Endodermal cell (in vitro differentiated cells): Measurements from ENCODE around the gene RUBCNL. TPM values are rescaled to one million over a fixed set of nuclear protein-coding genes. Genes with fewer than 3 reads are reported as not detected.

Source experiments
- DNase-seq: peaks from one replicate; pipeline ENCODE4 v3.0.0-alpha.2; 2017
- H3K27ac ChIP-seq: 2 replicates; pipeline ENCODE4 v1.5.1; 2013; ENCODE audit warnings: mild to moderate bottlenecking, low read depth, low read length, moderate library complexity
- H3K27me3 ChIP-seq: 2 replicates; pipeline ENCODE4 v1.6.1; 2013; ENCODE audit warnings: mild to moderate bottlenecking, low read length, moderate library complexity; ENCODE audit not compliant: insufficient read depth, control insufficient read depth, poor library complexity, severe bottlenecking
- H3K36me3 ChIP-seq: 2 replicates; pipeline ENCODE4 v1.7.0; 2013; ENCODE audit warnings: mild to moderate bottlenecking, low read length, moderate library complexity; ENCODE audit not compliant: control insufficient read depth, insufficient read depth
- H3K4me1 ChIP-seq: one replicate; pipeline ENCODE4 v1.7.0; 2013; ENCODE audit warnings: low read length; ENCODE audit not compliant: control insufficient read depth, insufficient read depth
- H3K4me3 ChIP-seq: 2 replicates; pipeline ENCODE4 v1.5.1; 2013; ENCODE audit warnings: mild to moderate bottlenecking, low read length, moderate library complexity
- H3K9ac ChIP-seq: 2 replicates; pipeline ENCODE4 v1.6.1; 2013; ENCODE audit warnings: mild to moderate bottlenecking, low read length, moderate library complexity; ENCODE audit not compliant: poor library complexity, severe bottlenecking; ENCODE audit errors: extremely low read depth
- H3K9me3 ChIP-seq: 2 replicates; pipeline ENCODE4 v1.6.1; 2013; ENCODE audit warnings: mild to moderate bottlenecking, low read length, moderate library complexity; ENCODE audit not compliant: control insufficient read depth
- H3K27ac Mint-ChIP-seq: 2 replicates; pipeline ENCODE4 v1.8.0; 2020; ENCODE audit warnings: mixed read lengths
- H3K27me3 Mint-ChIP-seq: 2 replicates; pipeline ENCODE4 v1.8.0; 2021; ENCODE audit warnings: mild to moderate bottlenecking, mixed read lengths; ENCODE audit not compliant: insufficient read depth
- H3K36me3 Mint-ChIP-seq: 2 replicates; pipeline ENCODE4 v1.8.0; 2020; ENCODE audit warnings: low read depth, mixed read lengths
- H3K4me1 Mint-ChIP-seq: 2 replicates; pipeline ENCODE4 v1.8.0; 2020; ENCODE audit warnings: mixed read lengths
- H3K4me3 Mint-ChIP-seq: 2 replicates; pipeline ENCODE4 v1.8.0; 2020; ENCODE audit warnings: mild to moderate bottlenecking, moderate library complexity, mixed read lengths
- H3K9me3 Mint-ChIP-seq: 2 replicates; pipeline ENCODE4 v1.8.0; 2020; ENCODE audit warnings: mild to moderate bottlenecking, mixed read lengths
- CTCF ChIP-seq: fragments of 200-600 bp; sonication (generic); conservative IDR thresholded peaks from 2 replicates; pipeline ENCODE4 v1.5.0; 2021; ENCODE audit warnings: antibody characterized with exemption, mild to moderate bottlenecking
- WGBS, 2 experiments: methylation state at CpG; one replicate each; pipeline versions ENCODE4 v1.1.5 to v1.1.7; 2013; ENCODE audit warnings: missing lambda C conversion rate in 2 of 2, mixed read lengths in 1 of 2; ENCODE audit not compliant: insufficient coverage in 1 of 2, insufficient read length in 1 of 2; 5-methylcytosine and 5-hydroxymethylcytosine counted together
- total RNA-seq, 2 donors: library from RNA; stranded (reverse); fragmentation: NEBNext Ultra II Directional in 1 of 2; extraction: Animal tissue kit (Norgen Biotek cat#: 25700) in 1 of 2; gene quantifications; 2 replicates in 1 of 2; 3 replicates in 1 of 2; pipeline ENCODE4 v1.2.1, GENCODE V29; 2021

RUBCNL gene
- total RNA-seq, 2 donors from 2014 or later, result 3.1 to 3.6 TPM

DNA sequence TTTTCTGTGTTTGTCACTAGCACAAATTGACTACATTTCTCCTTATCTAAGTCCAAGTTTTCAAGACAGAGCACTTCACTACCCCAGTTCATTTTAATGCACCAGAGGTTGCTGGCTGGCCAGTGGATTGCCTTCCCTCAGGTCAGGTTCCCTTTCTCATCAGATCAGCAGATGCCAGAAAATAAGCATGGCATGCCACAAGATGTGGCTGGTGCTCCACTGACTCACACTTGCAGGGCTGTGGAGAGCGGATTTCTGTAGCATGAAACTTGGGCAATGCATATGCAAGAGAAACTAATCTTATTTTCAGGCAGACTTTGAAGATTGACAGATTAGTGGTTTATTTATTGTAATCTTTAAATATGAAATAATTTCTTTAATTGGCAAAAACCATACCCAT lies 79.5 kb downstream of the RUBCNL start:
- Histone ChIP-seq H3K9ac (no peak overlapping the region), H3K9me3 (no peaks in the 10 kb centered on the region), H3K36me3 (no peaks in the 10 kb centered on the region), H3K4me1 (no peaks in the 10 kb centered on the region), H3K4me3 (no peak overlapping the region), H3K27me3 (no peaks in the 10 kb centered on the region), H3K27ac (no peak overlapping the region)
- no peak overlapping the region for H3K27ac Mint-ChIP-seq
- no peak overlapping the region for H3K4me3 Mint-ChIP-seq
- peaks cover 5% of the 10 kb centered on the region for H3K9me3 Mint-ChIP-seq
- no peaks in the 10 kb centered on the region for H3K36me3 Mint-ChIP-seq
- no peaks in the 10 kb centered on the region for H3K4me1 Mint-ChIP-seq
- WGBS, 2 experiments, result 95 to 100% methylated on average over 1 of the region's 1 CpG
- DNase-seq, result no peak
- H3K27me3 Mint-ChIP-seq, result peaks cover 3% of the 10 kb centered on the region
- no peak for TF ChIP-seq CTCF

GRCh38 chr13:46304546-46304945 lies 82.5 kb downstream of the RUBCNL start:
- H3K4me3 ChIP-seq, result no peak overlapping the region
- Mint-ChIP-seq H3K27ac (no peak overlapping the region), H3K4me3 (no peak overlapping the region), H3K27me3 (peaks cover 3% of the 10 kb centered on the region), H3K4me1 (no peaks in the 10 kb centered on the region), H3K9me3 (peaks cover 7% of the 10 kb centered on the region), H3K36me3 (no peaks in the 10 kb centered on the region)
- no peaks in the 10 kb centered on the region for H3K36me3 ChIP-seq
- no peaks in the 10 kb centered on the region for H3K27me3 ChIP-seq
- peaks cover 12% of the 10 kb centered on the region for H3K9me3 ChIP-seq
- TF ChIP-seq CTCF, result no peak
- DNase-seq, result no peak
- 90 to 100% methylated on average over 1 to 3 of the region's 3 CpGs for WGBS, 2 experiments
- no peak overlapping the region for H3K9ac ChIP-seq
- H3K27ac ChIP-seq, result no peak overlapping the region
- H3K4me1 ChIP-seq, result no peaks in the 10 kb centered on the region

GRCh38 chr13:46303742-46304385 lies 83.2 kb downstream of the RUBCNL start:
- Mint-ChIP-seq H3K4me3 (no peak overlapping the region), H3K9me3 (peaks cover 7% of the 10 kb centered on the region), H3K4me1 (no peaks in the 10 kb centered on the region), H3K27me3 (peaks cover 3% of the 10 kb centered on the region), H3K36me3 (no peaks in the 10 kb centered on the region), H3K27ac (no peak overlapping the region)
- no peak for DNase-seq
- no peak for TF ChIP-seq CTCF
- Histone ChIP-seq H3K9me3 (peaks cover 12% of the 10 kb centered on the region), H3K9ac (no peak overlapping the region), H3K27ac (no peak overlapping the region), H3K4me1 (no peaks in the 10 kb centered on the region), H3K4me3 (no peak overlapping the region), H3K27me3 (no peaks in the 10 kb centered on the region), H3K36me3 (no peaks in the 10 kb centered on the region)
- WGBS, 2 experiments, result 83 to 87% methylated on average over 5 to 7 of the region's 7 CpGs
